Fibroblast of villous mesenchyme (primary cell): ENCODE data around the gene GYPA. TPM values are rescaled to one million over a fixed set of nuclear protein-coding genes. Genes with fewer than 3 reads are reported as not detected.
"Not testable (repeated sequence)": the region's sequence is repeated elsewhere in the genome, so short reads cannot be mapped to it uniquely, and the experiment has no call there.

Experiments
- DNase-seq: peaks from one replicate; pipeline ENCODE4 v3.0.0-alpha.2; 2010; ENCODE audit warnings: low read depth
- H3K4me3 ChIP-seq: 2 replicates; pipeline ENCODE4 v1.5.1; 2011; ENCODE audit warnings: low read depth, mild to moderate bottlenecking, low read length
- CTCF ChIP-seq: IDR thresholded peaks from 2 replicates; pipeline ENCODE4 v1.5.1; 2012; ENCODE audit warnings: low read depth, mild to moderate bottlenecking, low read length; ENCODE audit not compliant: insufficient read depth
- total RNA-seq: library from RNA; depleted of rRNA; stranded (reverse); fragments of >200 nt; gene quantifications from 2 replicates; pipeline ENCODE4 v1.2.3, GENCODE V29; 2012

GYPA gene
- total RNA-seq, 1 donor: not detected

- not testable (repeated sequence) for H3K4me3 ChIP-seq
- peak; percentile 6 for DNase-seq
- TF ChIP-seq CTCF: peak; percentile 60
Observed at GRCh38 chr4:144142690-144143326, 2.3 kb upstream of the GYPA start.

- no peak for DNase-seq
- TF ChIP-seq CTCF: no peak
- no peak overlapping the region for H3K4me3 ChIP-seq
Observed at GRCh38 chr4:144141493-144141892, 975 bp upstream of the GYPA start.

- DNase-seq, H3K4me3 ChIP-seq: not testable (repeated sequence)
Observed at GRCh38 chr4:144139991-144140390, 527 bp downstream of the GYPA start.

GRCh38 chr4:144139547-144139946 is 971 bp downstream of the GYPA start:
- DNase-seq, H3K4me3 ChIP-seq: not testable (repeated sequence)

GRCh38 chr4:144138239-144138638 is 2.3 kb downstream of the GYPA start:
- H3K4me3 ChIP-seq, DNase-seq: not testable (repeated sequence)

GRCh38 chr4:144137137-144137931 is 3.2 kb downstream of the GYPA start:
- not testable (repeated sequence) for DNase-seq, H3K4me3 ChIP-seq

GRCh38 chr4:144136189-144136588 is 4.3 kb downstream of the GYPA start:
- DNase-seq, H3K4me3 ChIP-seq: not testable (repeated sequence)

- not testable (repeated sequence) for DNase-seq, H3K4me3 ChIP-seq
Observed at GRCh38 chr4:144130167-144130566, 10.4 kb downstream of the GYPA start.

- not testable (repeated sequence) for DNase-seq, H3K4me3 ChIP-seq
Observed at GRCh38 chr4:144129336-144129875, 11.1 kb downstream of the GYPA start.

GRCh38 chr4:144128709-144129320 is 11.7 kb downstream of the GYPA start:
- not testable (repeated sequence) for DNase-seq, H3K4me3 ChIP-seq

- not testable (repeated sequence) for H3K4me3 ChIP-seq, DNase-seq
Observed at GRCh38 chr4:144125109-144125508, 15.4 kb downstream of the GYPA start.

- DNase-seq: peak; percentile 4
- H3K4me3 ChIP-seq: not testable (repeated sequence)
Observed at GRCh38 chr4:144123982-144124635, 16.4 kb downstream of the GYPA start.

GRCh38 chr4:144123269-144123668 is 17.2 kb downstream of the GYPA start:
- not testable (repeated sequence) for DNase-seq, H3K4me3 ChIP-seq

GRCh38 chr4:144119752-144120151 is 20.8 kb downstream of the GYPA start:
- H3K4me3 ChIP-seq: not testable (repeated sequence)

More at GRCh38 chr4:144119752-144120151, 20.8 kb downstream of the GYPA start:
- not testable (repeated sequence) for DNase-seq
